MM.1S (cell line): ENCODE measurements around the gene ROR2.
A peak's percentile ranks its signal among the peaks of the same experiment; 100 is the strongest.

Source experiments
- DNase-seq: peaks from one replicate; pipeline ENCODE4 v3.0.0-alpha.2; 2015
- H2AFZ ChIP-seq: fragments of 300-600 bp; sonication (generic); 2 replicates; pipeline ENCODE4 v1.6.0; 2016; ENCODE audit warnings: antibody characterized with exemption, low read length
- H3F3A ChIP-seq: fragments of 300-600 bp; sonication (generic); 2 replicates; pipeline ENCODE4 v1.6.1; 2016; ENCODE audit warnings: mild to moderate bottlenecking, antibody characterized with exemption, low read length, moderate library complexity, mixed read lengths; ENCODE audit not compliant: insufficient read depth
- H3K27ac ChIP-seq: fragments of 300-600 bp; sonication (generic); 2 replicates; pipeline ENCODE4 v1.5.1; 2016; ENCODE audit warnings: mild to moderate bottlenecking, low read length
- H3K27me3 ChIP-seq: fragments of 300-600 bp; sonication (generic); replicated peaks from 2 replicates; pipeline ENCODE4 v1.6.0; 2016; ENCODE audit warnings: low read length; ENCODE audit not compliant: insufficient read depth
- H3K36me3 ChIP-seq: fragments of 300-600 bp; sonication (generic); replicated peaks from 2 replicates; pipeline ENCODE4 v1.6.1; 2016; ENCODE audit warnings: mild to moderate bottlenecking, low read length, mixed read lengths; ENCODE audit not compliant: insufficient read depth
- H3K4me1 ChIP-seq: fragments of 300-600 bp; sonication (generic); 2 replicates; pipeline ENCODE4 v1.6.1; 2016; ENCODE audit warnings: low read length, mixed read lengths
- H3K4me2 ChIP-seq: fragments of 300-600 bp; sonication (generic); 2 replicates; pipeline ENCODE4 v1.6.0; 2016; ENCODE audit warnings: low read depth, low read length
- H3K4me3 ChIP-seq: fragments of 300-600 bp; sonication (generic); 2 replicates; pipeline ENCODE4 v1.5.1; 2016; ENCODE audit warnings: low read length, mixed read lengths
- H3K79me2 ChIP-seq: fragments of 300-600 bp; sonication (generic); 2 replicates; pipeline ENCODE4 v1.6.1; 2016; ENCODE audit warnings: mixed run types, low read length, mixed read lengths
- H3K9ac ChIP-seq: fragments of 300-600 bp; sonication (generic); 2 replicates; pipeline ENCODE4 v1.6.1; 2016; ENCODE audit warnings: low read length, mixed read lengths
- H3K9me2 ChIP-seq: fragments of 300-600 bp; sonication (generic); replicated peaks from 2 replicates; pipeline ENCODE4 v1.6.1; 2016; ENCODE audit warnings: mild to moderate bottlenecking, low read length, mixed read lengths; ENCODE audit not compliant: insufficient read depth
- H3K9me3 ChIP-seq: fragments of 300-600 bp; sonication (generic); replicated peaks from 2 replicates; pipeline ENCODE4 v1.6.1; 2016; ENCODE audit warnings: mild to moderate bottlenecking, low read length, mixed read lengths; ENCODE audit not compliant: insufficient read depth
- H4K20me1 ChIP-seq: fragments of 300-600 bp; sonication (generic); 2 replicates; pipeline ENCODE4 v1.6.1; 2016; ENCODE audit warnings: mild to moderate bottlenecking, low read length, moderate library complexity, mixed read lengths; ENCODE audit not compliant: insufficient read depth
- EZH2 ChIP-seq: fragments of 300-600 bp; sonication (generic); optimal IDR thresholded peaks from 2 replicates; pipeline ENCODE3; 2017; ENCODE audit warnings: low read depth, mild to moderate bottlenecking, antibody characterized with exemption, low read length, mixed read lengths
- EZH2phosphoT487 ChIP-seq: fragments of 300-600 bp; sonication (generic); IDR thresholded peaks from 2 replicates; pipeline ENCODE4 v1.6.1; 2018; ENCODE audit warnings: antibody characterized with exemption, low read length
- TF ChIP-seq, protein P1 (sequence below): fragments of 300-600 bp; sonication (generic); IDR thresholded peaks from 2 replicates; pipeline ENCODE4 v1.5.1; 2016; ENCODE audit warnings: antibody characterized with exemption, low read length, mixed read lengths

ROR2 gene

DNA sequence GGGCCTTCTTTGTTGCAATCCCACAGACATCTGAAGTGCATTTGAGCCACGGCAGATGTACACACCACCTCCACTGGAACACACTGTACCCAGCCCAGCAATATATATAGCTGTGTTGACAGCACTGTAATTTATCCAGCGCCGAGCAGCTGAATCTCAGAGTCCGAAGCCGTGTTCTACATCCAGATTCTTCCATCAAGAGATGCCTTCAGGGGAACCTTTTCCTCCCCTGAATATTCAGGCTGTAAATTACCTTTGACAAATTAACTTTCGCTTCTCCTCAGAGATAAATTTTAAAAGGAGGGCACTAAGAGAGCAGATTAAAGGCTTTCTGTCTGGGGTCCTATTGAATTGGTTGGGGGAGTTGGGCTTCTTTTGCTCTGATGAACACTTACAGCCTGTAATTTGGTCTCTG lies 76.4 kb downstream of the ROR2 start:
- no peaks in the 10 kb centered on the region for H3K36me3 ChIP-seq
- peak; percentile 26 for DNase-seq
- TF ChIP-seq EZH2phosphoT487 (no peak), EZH2 (no peak)
- TF ChIP-seq, protein P1, sequence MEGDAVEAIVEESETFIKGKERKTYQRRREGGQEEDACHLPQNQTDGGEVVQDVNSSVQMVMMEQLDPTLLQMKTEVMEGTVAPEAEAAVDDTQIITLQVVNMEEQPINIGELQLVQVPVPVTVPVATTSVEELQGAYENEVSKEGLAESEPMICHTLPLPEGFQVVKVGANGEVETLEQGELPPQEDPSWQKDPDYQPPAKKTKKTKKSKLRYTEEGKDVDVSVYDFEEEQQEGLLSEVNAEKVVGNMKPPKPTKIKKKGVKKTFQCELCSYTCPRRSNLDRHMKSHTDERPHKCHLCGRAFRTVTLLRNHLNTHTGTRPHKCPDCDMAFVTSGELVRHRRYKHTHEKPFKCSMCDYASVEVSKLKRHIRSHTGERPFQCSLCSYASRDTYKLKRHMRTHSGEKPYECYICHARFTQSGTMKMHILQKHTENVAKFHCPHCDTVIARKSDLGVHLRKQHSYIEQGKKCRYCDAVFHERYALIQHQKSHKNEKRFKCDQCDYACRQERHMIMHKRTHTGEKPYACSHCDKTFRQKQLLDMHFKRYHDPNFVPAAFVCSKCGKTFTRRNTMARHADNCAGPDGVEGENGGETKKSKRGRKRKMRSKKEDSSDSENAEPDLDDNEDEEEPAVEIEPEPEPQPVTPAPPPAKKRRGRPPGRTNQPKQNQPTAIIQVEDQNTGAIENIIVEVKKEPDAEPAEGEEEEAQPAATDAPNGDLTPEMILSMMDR, result no peak
- H3F3A ChIP-seq, result peaks cover 25% of the 10 kb centered on the region
- H3K27ac ChIP-seq, result peak overlapping the region; percentile 94
- H3K9ac ChIP-seq, result peak overlapping the region; percentile 69
- no peaks in the 10 kb centered on the region for H4K20me1 ChIP-seq
- peak overlapping the region; percentile 90 for H3K4me2 ChIP-seq
- H2AFZ ChIP-seq, result peak overlapping the region; percentile 54
- H3K9me3 ChIP-seq, result no peaks in the 10 kb centered on the region
- no peaks in the 10 kb centered on the region for H3K27me3 ChIP-seq
- H3K9me2 ChIP-seq, result no peaks in the 10 kb centered on the region
- peaks cover 25% of the 10 kb centered on the region for H3K4me1 ChIP-seq
- H3K4me3 ChIP-seq, result peak overlapping the region; percentile 50
- peaks cover 41% of the 10 kb centered on the region for H3K79me2 ChIP-seq

DNA sequence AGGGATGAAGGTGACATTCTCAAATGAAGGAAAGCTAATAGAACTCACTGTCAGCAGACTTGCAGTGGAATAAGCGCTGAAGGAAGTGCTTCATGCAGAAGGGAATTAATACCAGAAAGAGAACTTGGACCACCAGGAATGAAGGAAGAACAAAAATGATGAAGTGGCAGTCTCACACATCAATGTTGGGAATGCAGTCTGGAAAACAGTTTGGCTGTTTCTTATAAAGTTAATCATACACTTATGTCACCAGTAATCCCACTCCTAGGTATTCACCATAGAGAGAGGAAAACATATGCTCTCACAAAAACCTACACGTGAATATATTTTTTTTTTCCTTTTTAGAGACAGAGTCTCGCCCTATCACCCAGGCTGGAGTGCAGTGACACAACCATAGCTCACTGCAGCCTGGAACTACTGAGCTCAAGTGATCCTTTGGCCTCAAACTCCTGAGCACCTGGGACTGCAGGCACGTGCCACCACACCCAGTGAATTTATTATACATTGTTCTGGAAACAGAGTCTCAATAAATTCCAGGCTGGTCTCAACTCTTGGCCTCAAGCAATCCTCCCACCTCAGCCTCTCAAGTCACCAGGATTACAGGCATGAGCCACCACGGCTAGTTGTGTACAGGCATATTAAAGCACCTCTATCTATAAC lies 81.2 kb downstream of the ROR2 start:
- Histone ChIP-seq H3K79me2 (peaks cover 45% of the 10 kb centered on the region), H3K4me3 (no peak overlapping the region), H3K27ac (no peak overlapping the region), H3K36me3 (no peaks in the 10 kb centered on the region), H2AFZ (no peak overlapping the region), H3F3A (peaks cover 10% of the 10 kb centered on the region), H3K4me2 (no peak overlapping the region), H3K9ac (no peak overlapping the region), H4K20me1 (no peaks in the 10 kb centered on the region), H3K27me3 (no peaks in the 10 kb centered on the region), H3K9me3 (no peaks in the 10 kb centered on the region), H3K4me1 (peaks cover 15% of the 10 kb centered on the region), H3K9me2 (no peaks in the 10 kb centered on the region)
- DNase-seq, result no peak
- TF ChIP-seq, protein P1, result no peak

DNA sequence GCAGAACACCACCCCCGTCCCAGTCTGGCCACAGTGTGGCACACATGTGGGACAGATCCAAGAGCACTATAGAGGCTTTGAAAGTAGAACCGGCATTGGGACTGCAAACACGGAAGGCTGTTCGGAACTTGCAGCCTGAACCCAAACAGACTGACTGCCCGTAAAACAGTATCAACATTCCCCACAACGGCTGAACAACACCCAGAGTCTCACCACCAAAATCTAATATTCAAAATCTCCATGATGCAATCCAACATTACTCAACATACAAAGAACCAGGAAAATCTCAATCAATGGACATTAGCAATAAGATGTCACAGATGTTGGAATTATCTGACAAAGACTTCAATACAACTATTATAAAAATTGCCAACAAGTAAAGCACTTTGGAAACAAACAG lies 82.3 kb downstream of the ROR2 start:
- peaks cover 6% of the 10 kb centered on the region for H3K4me1 ChIP-seq
- no peaks in the 10 kb centered on the region for H3K9me2 ChIP-seq
- H3K4me3 ChIP-seq, result no peak overlapping the region
- no peaks in the 10 kb centered on the region for H3K27me3 ChIP-seq
- no peak overlapping the region for H3K4me2 ChIP-seq
- H3K27ac ChIP-seq, result no peak overlapping the region
- H4K20me1 ChIP-seq, result no peaks in the 10 kb centered on the region
- H3K79me2 ChIP-seq, result peaks cover 40% of the 10 kb centered on the region
- no peak for DNase-seq
- H3K36me3 ChIP-seq, result no peaks in the 10 kb centered on the region
- H3F3A ChIP-seq, result no peaks in the 10 kb centered on the region
- H3K9me3 ChIP-seq, result no peaks in the 10 kb centered on the region
- TF ChIP-seq EZH2, result no peak
- no peak for TF ChIP-seq EZH2phosphoT487
- TF ChIP-seq, protein P1, result no peak
- no peak overlapping the region for H3K9ac ChIP-seq
- H2AFZ ChIP-seq, result no peak overlapping the region
